SK-N-SH (cell line): ENCODE measurements around the gene ZFPL1. TPM values are rescaled to one million over a fixed set of nuclear protein-coding genes. Genes with fewer than 3 reads are reported as not detected.
"Not testable (repeated sequence)": the region's sequence is repeated elsewhere in the genome, so short reads cannot be mapped to it uniquely, and the experiment has no call there.

Source experiments
- CTCF ChIA-PET: fragments of 300-600, 350-600 bp; formaldehyde crosslinking; extraction: SDS; loops from one replicate; lab custom pipeline; 2021; lab: Yijun Ruan, JAX
- POLR2A ChIA-PET: fragments of 350-600 bp; sonication (Branson Sonifier 250); formaldehyde crosslinking; extraction: SDS; loops from one replicate; lab custom pipeline; 2020; ENCODE audit warnings: antibody characterized with exemption, inconsistent platforms; lab: Yijun Ruan, JAX
- DNase-seq: peaks from one replicate; pipeline ENCODE4 v3.0.0; 2012
- H2AFZ ChIP-seq: fragments of 200-600 bp; sonication (generic); 2 replicates; pipeline ENCODE4 v1.8.1; 2016; ENCODE audit warnings: antibody characterized with exemption, mild to moderate bottlenecking, low read depth
- H3F3A ChIP-seq: fragments of 200-600 bp; sonication (generic); replicated peaks from 2 replicates; pipeline ENCODE3; 2016; ENCODE audit warnings: antibody characterized with exemption, mild to moderate bottlenecking; ENCODE audit not compliant: insufficient read depth
- H3K27ac ChIP-seq, 2 experiments: fragments of 200-500 bp in 1 of 2; fragments of 200-600 bp in 1 of 2; sonication (Bioruptor generic) in 1 of 2; sonication (generic), shearing (Covaris generic) in 1 of 2; 2 replicates each; pipeline versions ENCODE4 v1.5.1 to v1.6.1; 2014 to 2016; ENCODE audit warnings: low read depth in 2 of 2, inconsistent platforms in 1 of 2, low read length in 1 of 2, mild to moderate bottlenecking in 1 of 2, mixed read lengths in 1 of 2
- H3K27me3 ChIP-seq: fragments of 200-600 bp; sonication (generic), shearing (Covaris generic); 2 replicates; pipeline ENCODE4 v1.6.1; 2016; ENCODE audit warnings: mixed run types; ENCODE audit not compliant: insufficient read depth
- H3K36me3 ChIP-seq, 2 experiments: fragments of 200-500 bp in 1 of 2; fragments of 200-600 bp in 1 of 2; sonication (Bioruptor generic) in 1 of 2; sonication (generic) in 1 of 2; replicated peaks in 1 of 2; 2 replicates each; pipeline versions ENCODE3 to v1.5.1; 2014 to 2016; ENCODE audit warnings: low read length in 1 of 2, mild to moderate bottlenecking in 1 of 2; ENCODE audit not compliant: insufficient read depth in 2 of 2, control insufficient read depth in 1 of 2
- H3K4me1 ChIP-seq, 2 experiments: fragments of 200-500 bp in 1 of 2; fragments of 200-600 bp in 1 of 2; sonication (Bioruptor generic) in 1 of 2; sonication (generic), shearing (Covaris generic) in 1 of 2; 2 replicates each; pipeline versions ENCODE4 v1.5.1 to v1.6.1; 2014 to 2016; ENCODE audit warnings: low read depth in 1 of 2, low read length in 1 of 2, mixed run types in 1 of 2; ENCODE audit not compliant: insufficient read depth in 2 of 2, control insufficient read depth in 1 of 2
- H3K4me2 ChIP-seq: fragments of 200-600 bp; sonication (generic), shearing (Covaris generic); 2 replicates; pipeline ENCODE4 v1.6.1; 2017; ENCODE audit warnings: mixed run types
- H3K4me3 ChIP-seq, 2 experiments: fragments of 200-500 bp in 1 of 2; fragments of 200-600 bp in 1 of 2; sonication (Bioruptor generic) in 1 of 2; sonication (generic), shearing (Covaris generic) in 1 of 2; 2 replicates each; pipeline versions ENCODE4 v1.5.1 to v1.8.1; 2014 to 2016; ENCODE audit warnings: low read depth in 2 of 2, inconsistent platforms in 1 of 2, low read length in 1 of 2, mild to moderate bottlenecking in 1 of 2, mixed read lengths in 1 of 2, moderate library complexity in 1 of 2
- H3K79me2 ChIP-seq: fragments of 200-600 bp; sonication (generic); 2 replicates; pipeline ENCODE4 v1.8.1; 2017; ENCODE audit warnings: mild to moderate bottlenecking; ENCODE audit not compliant: insufficient read depth
- H3K9ac ChIP-seq: fragments of 200-600 bp; sonication (generic); 2 replicates; pipeline ENCODE4 v1.6.1; 2017; ENCODE audit warnings: mixed run types
- H3K9me2 ChIP-seq: fragments of 200-600 bp; sonication (generic); 2 replicates; pipeline ENCODE4 v1.6.1; 2017; ENCODE audit warnings: mixed run types
- H3K9me3 ChIP-seq: fragments of 200-600 bp; sonication (generic); 2 replicates; pipeline ENCODE4 v1.6.1; 2017; ENCODE audit warnings: mixed run types, mild to moderate bottlenecking, moderate library complexity
- H4K20me1 ChIP-seq: fragments of 200-600 bp; sonication (generic); 2 replicates; pipeline ENCODE4 v1.6.1; 2017; ENCODE audit warnings: mild to moderate bottlenecking, mixed run types; ENCODE audit not compliant: insufficient read depth
- MXI1 ChIP-seq: IDR thresholded peaks from 2 replicates; pipeline ENCODE4 v1.6.1; 2012; ENCODE audit warnings: mild to moderate bottlenecking, low read depth, low read length, improper control_type of control experiment
- PBX3 ChIP-seq: IDR thresholded peaks from 2 replicates; pipeline ENCODE4; 2012
- POLR2AphosphoS5 ChIP-seq: IDR thresholded peaks from 2 replicates; pipeline ENCODE4 v1.6.1; 2012; ENCODE audit warnings: low read depth, low read length
- RCOR1 ChIP-seq: fragments of 150-350 bp; IDR thresholded peaks from 2 replicates; pipeline ENCODE4 v1.6.1; 2017; ENCODE audit warnings: antibody characterized with exemption, low read length
- USF2 ChIP-seq: fragments of 150-350 bp; IDR thresholded peaks from 2 replicates; pipeline ENCODE4 v1.6.1; 2017; ENCODE audit warnings: antibody characterized with exemption, low read length, low read depth, borderline replicate concordance
- YY1 ChIP-seq: IDR thresholded peaks from 2 replicates; pipeline ENCODE4 v1.4.0; 2012; ENCODE audit warnings: low read depth, mild to moderate bottlenecking
- WGBS: methylation state at CpG from one replicate; pipeline ENCODE4 v1.1.6; 2017; ENCODE audit warnings: low lambda C conversion rate; 5-methylcytosine and 5-hydroxymethylcytosine counted together
- polyA plus RNA-seq, 3 experiments: library from polyadenylated mRNA; depleted of rRNA; stranded (reverse); fragments of >200 nt; gene quantifications; 2 replicates each; pipeline ENCODE4 v1.2.3, GENCODE V29; 2012
- TF ChIP-seq, protein P1 (sequence below): fragments of 150-350 bp; IDR thresholded peaks from 2 replicates; pipeline ENCODE4 v1.6.1; 2016; ENCODE audit warnings: mild to moderate bottlenecking, low read depth, low read length
- TF ChIP-seq, protein P2 (sequence below): fragments of 200-600 bp; sonication (generic); IDR thresholded peaks from 2 replicates; pipeline ENCODE4 v1.6.1; 2017; ENCODE audit warnings: antibody characterized with exemption, mild to moderate bottlenecking, moderate library complexity

Gene ZFPL1
- polyA plus RNA-seq, 1 of the 3 experiments (the other 2 are of a cell fraction), result 75.9 TPM

DNA sequence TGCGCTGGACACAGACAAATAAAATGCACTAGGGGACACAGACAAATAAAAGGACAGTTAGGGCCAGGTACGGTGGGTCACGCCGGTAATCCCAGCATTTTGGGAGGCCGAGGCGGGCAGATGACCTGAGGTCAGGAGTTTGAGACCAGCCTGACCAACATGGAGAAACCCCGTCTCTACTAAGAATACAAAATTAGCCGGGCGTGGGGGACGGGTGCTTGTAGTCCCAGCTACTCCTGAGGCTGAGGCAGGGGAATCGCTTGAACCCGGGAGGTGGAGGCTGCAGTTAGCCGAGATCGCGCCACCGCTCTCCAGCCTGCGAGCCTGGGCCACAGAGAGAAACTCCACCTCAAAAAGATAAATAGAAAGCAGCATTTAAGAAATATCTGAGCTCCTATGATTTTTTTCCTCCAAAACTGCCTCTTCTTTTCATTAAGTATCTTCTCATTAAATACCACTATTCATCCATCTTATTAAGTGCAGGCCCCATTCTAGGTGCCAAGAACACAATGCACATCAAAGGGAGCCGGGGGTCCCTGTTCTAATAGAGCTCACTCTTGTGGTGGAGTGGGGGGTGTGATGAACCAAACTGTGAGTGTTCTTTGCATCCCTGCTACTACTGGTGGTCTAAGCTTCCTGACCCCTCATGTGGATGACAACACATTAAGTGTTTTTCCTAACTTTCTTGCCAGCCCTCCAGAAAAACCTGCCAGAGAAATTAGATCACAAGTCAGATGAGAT is 34.2 kb downstream of the ZFPL1 start:
- 87% methylated on average over 18 of the region's 18 CpGs for WGBS
- Histone ChIP-seq H3K27ac (peak overlapping the region; percentile 21 to 51; a peak in 2 of 4 replicates), H3K27me3 (no peaks in the 10 kb centered on the region), H3K79me2 (peaks cover 51% of the 10 kb centered on the region), H3K9me2 (no peaks in the 10 kb centered on the region), H3K4me3 (peak overlapping the region in 1 of 2 experiments; percentile 74; a peak in 1 of 4 replicates), H3K4me2 (no peak overlapping the region), H3F3A (peaks cover 29% of the 10 kb centered on the region), H3K9me3 (no peaks in the 10 kb centered on the region), H3K9ac (no peak overlapping the region), H3K36me3 (peaks cover 34 to 35% of the 10 kb centered on the region in 2 experiments), H2AFZ (no peak overlapping the region), H4K20me1 (no peaks in the 10 kb centered on the region), H3K4me1 (peaks cover 23 to 46% of the 10 kb centered on the region in 2 experiments; a peak in 3 of 4 replicates)
- no peak for DNase-seq
- ChIA-PET CTCF (interaction anchor here (0.6 to 3.2 kb wide), 21 partner anchors 9 to 284 kb away, joined by 3 to 27 read pairs (median 5); partner anchors contain the start of genes ARL2, CAPN1, CDC42BPG and EHD1), POLR2A (interaction anchor here (0.5 to 3.4 kb wide), 5 partner anchors 14 to 63 kb away, joined by 3 to 25 read pairs (median 5); partner anchors contain the start of genes CAPN1, CDCA5, SYVN1 and ZFPL1)
- TF ChIP-seq, protein P1, sequence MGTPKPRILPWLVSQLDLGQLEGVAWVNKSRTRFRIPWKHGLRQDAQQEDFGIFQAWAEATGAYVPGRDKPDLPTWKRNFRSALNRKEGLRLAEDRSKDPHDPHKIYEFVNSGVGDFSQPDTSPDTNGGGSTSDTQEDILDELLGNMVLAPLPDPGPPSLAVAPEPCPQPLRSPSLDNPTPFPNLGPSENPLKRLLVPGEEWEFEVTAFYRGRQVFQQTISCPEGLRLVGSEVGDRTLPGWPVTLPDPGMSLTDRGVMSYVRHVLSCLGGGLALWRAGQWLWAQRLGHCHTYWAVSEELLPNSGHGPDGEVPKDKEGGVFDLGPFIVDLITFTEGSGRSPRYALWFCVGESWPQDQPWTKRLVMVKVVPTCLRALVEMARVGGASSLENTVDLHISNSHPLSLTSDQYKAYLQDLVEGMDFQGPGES, result no peak
- TF ChIP-seq YY1, result no peak
- no peak for TF ChIP-seq PBX3
- no peak for TF ChIP-seq MXI1
- TF ChIP-seq, protein P2, sequence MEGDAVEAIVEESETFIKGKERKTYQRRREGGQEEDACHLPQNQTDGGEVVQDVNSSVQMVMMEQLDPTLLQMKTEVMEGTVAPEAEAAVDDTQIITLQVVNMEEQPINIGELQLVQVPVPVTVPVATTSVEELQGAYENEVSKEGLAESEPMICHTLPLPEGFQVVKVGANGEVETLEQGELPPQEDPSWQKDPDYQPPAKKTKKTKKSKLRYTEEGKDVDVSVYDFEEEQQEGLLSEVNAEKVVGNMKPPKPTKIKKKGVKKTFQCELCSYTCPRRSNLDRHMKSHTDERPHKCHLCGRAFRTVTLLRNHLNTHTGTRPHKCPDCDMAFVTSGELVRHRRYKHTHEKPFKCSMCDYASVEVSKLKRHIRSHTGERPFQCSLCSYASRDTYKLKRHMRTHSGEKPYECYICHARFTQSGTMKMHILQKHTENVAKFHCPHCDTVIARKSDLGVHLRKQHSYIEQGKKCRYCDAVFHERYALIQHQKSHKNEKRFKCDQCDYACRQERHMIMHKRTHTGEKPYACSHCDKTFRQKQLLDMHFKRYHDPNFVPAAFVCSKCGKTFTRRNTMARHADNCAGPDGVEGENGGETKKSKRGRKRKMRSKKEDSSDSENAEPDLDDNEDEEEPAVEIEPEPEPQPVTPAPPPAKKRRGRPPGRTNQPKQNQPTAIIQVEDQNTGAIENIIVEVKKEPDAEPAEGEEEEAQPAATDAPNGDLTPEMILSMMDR, result no peak
- 0 out of 2 replicates have a peak, but pooled peaks have one; percentile 8 for TF ChIP-seq POLR2AphosphoS5
- no peak for TF ChIP-seq RCOR1
- no peak for TF ChIP-seq USF2

- H3K9me3 ChIP-seq, DNase-seq, H3K27me3 ChIP-seq, H2AFZ ChIP-seq, H3K4me3 ChIP-seq, H3K9ac ChIP-seq, H3K4me2 ChIP-seq, H4K20me1 ChIP-seq, H3K9me2 ChIP-seq: not testable (repeated sequence)
- peaks cover 29% of the 10 kb centered on the region for H3F3A ChIP-seq
- H3K27ac ChIP-seq, result peak overlapping the region in 1 of 2 experiments; percentile 15; a peak in 1 of 4 replicates
- WGBS, result 96% methylated on average over 18 of the region's 18 CpGs
- POLR2A ChIA-PET, result interaction anchor here (3.4 kb wide), 1 partner anchor 16 kb away, joined by 25 read pairs; the partner anchor contains the start of gene SYVN1
- H3K36me3 ChIP-seq, result peaks cover 34 to 38% of the 10 kb centered on the region in 2 experiments
- H3K4me1 ChIP-seq, result peaks cover 18 to 38% of the 10 kb centered on the region in 2 experiments; a peak in 3 of 4 replicates
- H3K79me2 ChIP-seq, result peaks cover 59% of the 10 kb centered on the region
- CTCF ChIA-PET, result interaction anchor here (0.6 to 3.3 kb wide), 13 partner anchors 7 to 285 kb away, joined by 3 to 47 read pairs (median 4); partner anchors contain the start of genes ARL2, CAPN1, SYVN1 and TM7SF2
Observed at GRCh38 chr11:65118891-65119669, 35.1 kb downstream of the ZFPL1 start.
